ENCODE results near the gene HDAC10. TPM values are rescaled to one million over a fixed set of nuclear protein-coding genes. Genes with fewer than 3 reads are reported as not detected.

Gene HDAC10
- total RNA-seq, 1 experiment from 2014 or later: 52.9 TPM

DNA sequence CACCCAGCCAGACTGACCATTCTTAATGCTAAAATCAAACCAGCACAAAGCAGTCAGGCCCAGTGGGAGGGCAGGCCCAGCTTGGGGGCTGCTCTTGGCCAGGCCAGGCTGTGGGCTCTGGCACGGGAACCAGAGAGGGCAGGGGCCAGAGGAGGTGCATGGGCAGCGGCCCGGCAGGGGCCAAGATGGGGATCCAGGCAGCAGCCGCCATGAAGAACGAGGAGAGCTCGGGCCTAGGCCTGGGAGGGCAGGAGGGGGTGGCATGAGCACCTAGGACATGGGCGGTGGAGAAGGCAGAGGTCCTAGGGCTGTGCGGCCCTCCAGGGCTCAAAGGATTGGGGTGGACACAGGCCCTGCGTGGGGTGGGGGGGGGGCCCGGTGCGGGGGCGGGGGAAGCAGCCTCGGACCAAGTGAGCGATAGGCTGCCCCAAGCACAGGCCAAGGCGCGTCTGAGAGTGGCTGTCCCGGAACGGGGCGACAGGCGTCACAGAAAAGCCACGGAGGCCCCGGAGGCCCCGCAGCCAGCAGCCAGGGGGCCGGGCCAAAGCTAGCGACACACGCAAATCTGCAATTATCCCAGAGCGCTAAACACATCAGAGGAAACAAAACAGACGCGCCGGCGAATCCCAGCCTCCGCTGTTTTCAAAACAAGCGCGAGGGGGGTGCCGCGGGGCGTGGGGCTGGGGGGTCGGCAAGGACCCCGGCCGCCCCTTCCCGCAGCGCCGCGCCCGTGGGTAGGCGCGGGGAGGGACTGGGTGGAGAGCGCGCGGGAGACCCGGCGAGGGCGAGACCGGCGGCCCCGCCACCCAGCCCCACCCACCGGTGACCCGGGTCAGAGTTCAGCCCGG is 48.1 kb upstream of the HDAC10 start:
- TF ChIP-seq CTCF (IDR thresholded peaks at IDR 0.05; ENCODE audit: unreplicated experiment): no peak
- peak overlapping the region; percentile 63 for H3K27ac Mint-ChIP-seq (ENCODE audit: unreplicated experiment)

GRCh38 chr22:50298266-50298637 is 47.2 kb upstream of the HDAC10 start:
- CTCF ChIA-PET: no interaction called here
- Mint-ChIP-seq H3K36me3 (ENCODE audit: insufficient read depth, unreplicated experiment) (peaks cover 63% of the 10 kb centered on the region), H3K27me3 (ENCODE audit: unreplicated experiment) (no peaks in the 10 kb centered on the region), H3K4me3 (ENCODE audit: low read depth, unreplicated experiment) (peak overlapping the region; percentile 71), H3K4me1 (ENCODE audit: low read depth, unreplicated experiment) (peaks cover 66% of the 10 kb centered on the region), H3K9me3 (ENCODE audit: low read depth, unreplicated experiment) (no peaks in the 10 kb centered on the region), H3K27ac (ENCODE audit: unreplicated experiment) (peak overlapping the region; percentile 46)
- BruUV-seq (replicated peaks): no TSS peak
- TF ChIP-seq CTCF (IDR thresholded peaks at IDR 0.05; ENCODE audit: unreplicated experiment): no peak
- no peak for DNase-seq
- intact Hi-C loops (cut with micrococcal nuclease; ENCODE audit: unreplicated experiment): no loop called here

More for the DNA sequence above, 48.1 kb upstream of the HDAC10 start:
- no peaks in the 10 kb centered on the region for H3K27me3 Mint-ChIP-seq (ENCODE audit: unreplicated experiment)
- peaks cover 73% of the 10 kb centered on the region for H3K4me1 Mint-ChIP-seq (ENCODE audit: low read depth, unreplicated experiment)
- H3K36me3 Mint-ChIP-seq (ENCODE audit: insufficient read depth, unreplicated experiment): peaks cover 70% of the 10 kb centered on the region
- no peak for DNase-seq
- H3K9me3 Mint-ChIP-seq (ENCODE audit: low read depth, unreplicated experiment): no peaks in the 10 kb centered on the region
- CTCF ChIA-PET: no interaction called here
- intact Hi-C loops (cut with micrococcal nuclease; ENCODE audit: unreplicated experiment): no loop called here
- H3K4me3 Mint-ChIP-seq (ENCODE audit: low read depth, unreplicated experiment): peak overlapping the region; percentile 71
- no TSS peak for BruUV-seq (replicated peaks)

DNA sequence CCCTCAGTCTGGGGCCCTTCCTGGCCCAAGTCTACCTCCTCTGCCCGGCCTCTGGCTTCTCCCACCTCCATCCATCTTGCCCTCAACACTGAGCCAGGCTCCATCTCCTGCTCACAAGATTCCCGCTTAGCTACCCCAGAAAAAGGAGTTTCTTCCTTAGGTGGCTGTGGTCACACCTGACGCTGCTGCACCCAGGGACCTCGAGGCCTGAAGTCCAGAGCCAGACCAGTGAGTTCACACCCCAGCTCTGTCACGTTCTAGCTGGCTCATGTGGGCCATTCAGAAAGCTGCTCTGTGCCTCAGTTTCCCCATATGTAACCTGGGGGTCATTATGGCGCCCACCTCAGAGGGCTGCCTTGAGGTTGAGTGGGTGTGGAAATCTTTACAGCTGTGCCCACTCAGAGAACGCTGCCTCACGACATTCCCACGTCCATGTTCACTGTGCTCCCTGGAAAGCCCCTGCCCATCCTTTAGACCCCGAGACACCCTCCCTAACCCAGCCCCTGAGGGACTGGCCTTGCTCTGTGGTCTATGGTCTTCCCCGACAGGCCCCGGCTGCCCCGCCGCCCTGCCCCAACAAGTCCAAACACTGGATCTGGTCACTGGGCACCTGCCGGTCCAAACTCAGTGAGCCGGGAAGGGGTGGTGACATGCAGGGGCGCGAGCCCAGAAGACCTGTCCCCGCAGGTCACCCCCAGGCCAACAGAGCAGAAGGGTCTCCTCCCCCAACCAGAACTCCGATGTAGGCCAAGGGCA is 46.6 kb upstream of the HDAC10 start:
- H3K4me3 Mint-ChIP-seq (ENCODE audit: low read depth, unreplicated experiment): peak overlapping the region; percentile 71
- H3K36me3 Mint-ChIP-seq (ENCODE audit: insufficient read depth, unreplicated experiment): peaks cover 63% of the 10 kb centered on the region
- intact Hi-C loops (cut with micrococcal nuclease; ENCODE audit: unreplicated experiment): no loop called here
- H3K9me3 Mint-ChIP-seq (ENCODE audit: low read depth, unreplicated experiment): no peaks in the 10 kb centered on the region
- BruUV-seq (replicated peaks): no TSS peak
- H3K4me1 Mint-ChIP-seq (ENCODE audit: low read depth, unreplicated experiment): peaks cover 64% of the 10 kb centered on the region
- DNase-seq: no peak
- no peaks in the 10 kb centered on the region for H3K27me3 Mint-ChIP-seq (ENCODE audit: unreplicated experiment)
- CTCF ChIA-PET: interaction anchor here (0.5 to 1.5 kb wide), 3 partner anchors 15 to 243 kb away, joined by 3 to 5 read pairs (median 4); no protein-coding TSS in a partner anchor
- no peak for TF ChIP-seq CTCF (IDR thresholded peaks at IDR 0.05; ENCODE audit: unreplicated experiment)
- H3K27ac Mint-ChIP-seq (ENCODE audit: unreplicated experiment): peak overlapping the region; percentile 46

GRCh38 chr22:50296658-50297490 is 45.8 kb upstream of the HDAC10 start:
- DNase-seq: no peak
- peaks cover 66% of the 10 kb centered on the region for H3K4me1 Mint-ChIP-seq (ENCODE audit: low read depth, unreplicated experiment)
- H3K9me3 Mint-ChIP-seq (ENCODE audit: low read depth, unreplicated experiment): no peaks in the 10 kb centered on the region
- BruUV-seq (replicated peaks): no TSS peak
- peaks cover 64% of the 10 kb centered on the region for H3K36me3 Mint-ChIP-seq (ENCODE audit: insufficient read depth, unreplicated experiment)
- no peaks in the 10 kb centered on the region for H3K27me3 Mint-ChIP-seq (ENCODE audit: unreplicated experiment)
- peak overlapping the region; percentile 46 for H3K27ac Mint-ChIP-seq (ENCODE audit: unreplicated experiment)
- intact Hi-C loops (cut with micrococcal nuclease; ENCODE audit: unreplicated experiment): no loop called here
- peak overlapping the region; percentile 71 for H3K4me3 Mint-ChIP-seq (ENCODE audit: low read depth, unreplicated experiment)
- TF ChIP-seq CTCF (IDR thresholded peaks at IDR 0.05; ENCODE audit: unreplicated experiment): no peak
- CTCF ChIA-PET: interaction anchor here (0.5 to 1.5 kb wide), 8 partner anchors 8 to 323 kb away, joined by 3 to 6 read pairs (median 4); no protein-coding TSS in a partner anchor
